HCT116 (cell line): ENCODE results near the gene SRSF11. TPM values are rescaled to one million over a fixed set of nuclear protein-coding genes. Genes with fewer than 3 reads are reported as not detected.

Source experiments
- ATAC-seq: fragments of 200-7000 bp; cut with Tn5 transposase; 2 replicates; pipeline ENCODE4 v1.9.1; 2020; ENCODE audit warnings: mild to moderate bottlenecking, moderate library complexity
- BruUV-seq: library from RNA; stranded (reverse); fragments of 400-500 nt; replicated peaks from 2 replicates; lab custom pipeline; 2021; lab: Mats Ljungman, UMichigan
- CTCF ChIA-PET: fragments of 300-600 bp; sonication (Branson Sonifier 250); formaldehyde crosslinking; loops from one replicate; lab custom pipeline; 2021; ENCODE audit warnings: antibody characterized with exemption; lab: Charles Lee
- POLR2A ChIA-PET: fragments of 300-600, 350-600 bp; sonication (Branson Sonifier 250); formaldehyde crosslinking; loops from one replicate; lab custom pipeline; 2021; ENCODE audit warnings: antibody characterized with exemption; lab: Charles Lee
- RAD21 ChIA-PET, 2 experiments: fragments of 300-600 bp; sonication (Branson Sonifier 250); formaldehyde crosslinking; loops; one replicate each; lab custom pipeline; 2023; ENCODE audit warnings: low total read pairs in 2 of 2; ENCODE audit not compliant: uncharacterized antibody in 2 of 2, unreplicated experiment in 2 of 2, low non-redundant PET in 1 of 2; lab: Charles Lee
- DNase-seq: peaks from one replicate; pipeline ENCODE4 v3.0.0-alpha.2; 2010; ENCODE audit warnings: low read depth, low spot score
- H2AFZ ChIP-seq: fragments of 200-600 bp; shearing (Covaris generic), sonication (generic); 2 replicates; pipeline ENCODE4 v1.6.1; 2017; ENCODE audit warnings: low read depth, mixed run types, mixed read lengths, antibody characterized with exemption, low read length; ENCODE audit not compliant: poor library complexity, severe bottlenecking
- H3K27ac ChIP-seq: 2 replicates; pipeline ENCODE4 v1.5.1; 2012; ENCODE audit warnings: low read depth, low read length
- H3K27me3 ChIP-seq: fragments of 200-600 bp; sonication (generic); 2 replicates; pipeline ENCODE4 v1.6.1; 2016; ENCODE audit warnings: mixed run types, low read length, mixed read lengths; ENCODE audit not compliant: insufficient read depth
- H3K36me3 ChIP-seq, 2 experiments: fragments of 200-500 bp in 1 of 2; fragments of 200-600 bp in 1 of 2; sonication (Bioruptor generic) in 1 of 2; sonication (generic) in 1 of 2; 2 replicates each; pipeline versions ENCODE4 v1.5.1 to v1.6.1; 2014 to 2016; ENCODE audit warnings: low read length in 2 of 2, inconsistent platforms in 1 of 2, mixed read lengths in 1 of 2, mixed run types in 1 of 2; ENCODE audit not compliant: insufficient read depth in 2 of 2, control insufficient read depth in 1 of 2
- H3K4me1 ChIP-seq, 2 experiments: fragments of 200-600 bp in 1 of 2; sonication (generic) in 1 of 2; 2 replicates each; pipeline versions ENCODE4 v1.5.1 to v1.6.1; 2012 to 2017; ENCODE audit warnings: low read length in 2 of 2, inconsistent platforms in 1 of 2, mild to moderate bottlenecking in 1 of 2, mixed read lengths in 1 of 2, mixed run types in 1 of 2, moderate library complexity in 1 of 2; ENCODE audit not compliant: insufficient read depth in 2 of 2, control insufficient read depth in 1 of 2
- H3K4me2 ChIP-seq: fragments of 200-600 bp; sonication (generic); 2 replicates; pipeline ENCODE4 v1.6.1; 2017; ENCODE audit warnings: mixed run types, low read length, mixed read lengths
- H3K4me3 ChIP-seq, 2 experiments: fragments of 200-600 bp in 1 of 2; sonication (generic) in 1 of 2; replicated peaks in 1 of 2; 2 replicates each; pipeline ENCODE4 v1.5.1; 2011 to 2016; ENCODE audit warnings: low read length in 2 of 2, control low read depth in 1 of 2, low read depth in 1 of 2, mild to moderate bottlenecking in 1 of 2, mixed read lengths in 1 of 2, mixed run types in 1 of 2
- H3K79me2 ChIP-seq: fragments of 200-600 bp; sonication (generic); 2 replicates; pipeline ENCODE4 v1.6.1; 2017; ENCODE audit warnings: mild to moderate bottlenecking, mixed run types, low read length, moderate library complexity, mixed read lengths; ENCODE audit not compliant: insufficient read depth
- H3K9ac ChIP-seq: fragments of 200-600 bp; sonication (generic); 2 replicates; pipeline ENCODE4 v1.6.1; 2016; ENCODE audit warnings: low read length, mixed read lengths
- H3K9me2 ChIP-seq: fragments of 200-600 bp; sonication (generic), shearing (Covaris generic); 2 replicates; pipeline ENCODE4 v1.6.1; 2017; ENCODE audit warnings: mixed run types, mild to moderate bottlenecking, moderate library complexity; ENCODE audit not compliant: insufficient read depth
- H3K9me3 ChIP-seq, 2 experiments: fragments of 200-500 bp in 1 of 2; fragments of 200-600 bp in 1 of 2; sonication (Bioruptor generic) in 1 of 2; sonication (generic) in 1 of 2; 2 replicates each; pipeline ENCODE4 v1.6.1; 2014 to 2017; ENCODE audit warnings: low read length in 2 of 2, mixed read lengths in 2 of 2, inconsistent platforms in 1 of 2, low read depth in 1 of 2, mild to moderate bottlenecking in 1 of 2, mixed run types in 1 of 2, moderate library complexity in 1 of 2; ENCODE audit not compliant: control insufficient read depth in 1 of 2, insufficient read depth in 1 of 2
- H4K20me1 ChIP-seq: fragments of 200-600 bp; sonication (generic), shearing (Covaris generic); 2 replicates; pipeline ENCODE4 v1.6.1; 2017; ENCODE audit warnings: mixed run types, mild to moderate bottlenecking, moderate library complexity; ENCODE audit not compliant: insufficient read depth
- CBX3 ChIP-seq: IDR thresholded peaks from 2 replicates; pipeline ENCODE4 v1.6.1; 2012; ENCODE audit warnings: low read depth
- CEBPB ChIP-seq: IDR thresholded peaks from 2 replicates; pipeline ENCODE4 v1.6.1; 2012; ENCODE audit warnings: low read depth
- CTCF ChIP-seq, 3 experiments: fragments of 200-600 bp in 1 of 3; sonication (generic) in 1 of 3; IDR thresholded peaks in 2 of 3; conservative IDR thresholded peaks in 1 of 3; 2 replicates each; pipeline ENCODE4 v1.5.1; 2012 to 2017; ENCODE audit warnings: low read depth in 2 of 3, low read length in 2 of 3, antibody characterized with exemption in 1 of 3, borderline replicate concordance in 1 of 3, control low read depth in 1 of 3, mild to moderate bottlenecking in 1 of 3, mixed read lengths in 1 of 3, mixed run types in 1 of 3, moderate library complexity in 1 of 3; ENCODE audit not compliant: insufficient read depth in 1 of 3
- EZH2phosphoT487 ChIP-seq: fragments of 200-600 bp; IDR thresholded peaks from 2 replicates; pipeline ENCODE4 v1.6.1; 2018; ENCODE audit warnings: antibody characterized with exemption, borderline replicate concordance
- FOSL1 ChIP-seq: IDR thresholded peaks from 2 replicates; pipeline ENCODE4 v1.6.1; 2012; ENCODE audit warnings: low read depth
- POLR2A ChIP-seq: IDR thresholded peaks from 2 replicates; pipeline ENCODE4 v1.7.0; 2011; ENCODE audit warnings: borderline replicate concordance; ENCODE audit not compliant: insufficient read depth, insufficient read length; ENCODE audit errors: extremely low read depth
- SIN3A ChIP-seq: IDR thresholded peaks from 2 replicates; pipeline ENCODE4 v1.6.1; 2012; ENCODE audit warnings: low read depth
- SP1 ChIP-seq: IDR thresholded peaks from 2 replicates; pipeline ENCODE4 v1.6.1; 2012; ENCODE audit warnings: low read depth
- SRF ChIP-seq: IDR thresholded peaks from 2 replicates; pipeline ENCODE4 v1.6.1; 2012; ENCODE audit warnings: low read depth
- YY1 ChIP-seq: IDR thresholded peaks from 2 replicates; pipeline ENCODE4 v1.6.1; 2011; ENCODE audit warnings: low read length, low read depth, moderate library complexity, mild to moderate bottlenecking; ENCODE audit not compliant: insufficient replicate concordance; ENCODE audit errors: extremely low read depth
- intact Hi-C: fragments of 100-400 bp; cut with micrococcal nuclease; formaldehyde crosslinking; loops from 2 replicates; pipeline ENCODE4 v1.10.0; 2022
- total RNA-seq: library from RNA; stranded (reverse); gene quantifications from one replicate; pipeline ENCODE4 v1.2.1, GENCODE V29; 2021; ENCODE audit not compliant: unreplicated experiment
- TF ChIP-seq, protein P1 (sequence below): IDR thresholded peaks from 2 replicates; pipeline ENCODE4 v1.6.1; 2012
- TF ChIP-seq, protein P2 (sequence below): IDR thresholded peaks from 2 replicates; pipeline ENCODE4 v1.6.1; 2012; ENCODE audit warnings: low read depth

SRSF11 gene
- total RNA-seq, 1 experiment from 2014 or later = 166 TPM

- BruUV-seq = no TSS peak
- no peak for ATAC-seq
- no peaks in the 10 kb centered on the region for H3K9me3 ChIP-seq
- TF ChIP-seq CBX3 = no peak
- RAD21 ChIA-PET = no interaction called here
- H3K27me3 ChIP-seq = no peaks in the 10 kb centered on the region
- H4K20me1 ChIP-seq = peaks cover 38% of the 10 kb centered on the region; the same call in 1 of the 2 replicates
- no peaks in the 10 kb centered on the region for H3K9me2 ChIP-seq
- no peak overlapping the region for H3K4me3 ChIP-seq
- no peak for DNase-seq
- H2AFZ ChIP-seq = no peak overlapping the region
- peaks cover 96% of the 10 kb centered on the region for H3K79me2 ChIP-seq
- peaks cover 73 to 79% of the 10 kb centered on the region in 2 experiments for H3K36me3 ChIP-seq
- no peaks in the 10 kb centered on the region for H3K4me1 ChIP-seq
- POLR2A ChIA-PET = no interaction called here
- no peak overlapping the region for H3K27ac ChIP-seq
- CTCF ChIA-PET = no interaction called here
- no peak overlapping the region for H3K4me2 ChIP-seq
- H3K9ac ChIP-seq = no peak overlapping the region
- intact Hi-C loops = no loop called here
Measured at GRCh38 chr1:70231475-70231874, 10.3 kb downstream of the SRSF11 start.

- no peak overlapping the region for H3K27ac ChIP-seq
- RAD21 ChIA-PET = no interaction called here
- DNase-seq (no peak), ATAC-seq (no peak)
- peaks cover 84 to 87% of the 10 kb centered on the region in 2 experiments for H3K36me3 ChIP-seq
- intact Hi-C loops = no loop called here
- no peak overlapping the region for H2AFZ ChIP-seq
- no peak overlapping the region for H3K9ac ChIP-seq
- no TSS peak for BruUV-seq
- POLR2A ChIA-PET = no interaction called here
- no peaks in the 10 kb centered on the region for H3K27me3 ChIP-seq
- no peaks in the 10 kb centered on the region for H3K9me3 ChIP-seq
- CTCF ChIA-PET = no interaction called here
- no peaks in the 10 kb centered on the region for H3K4me1 ChIP-seq
- TF ChIP-seq YY1 (no peak), SP1 (no peak), POLR2A (no peak), CEBPB (no peak), SIN3A (no peak), FOSL1 (no peak), SRF (no peak), CTCF (IDR thresholded peaks at IDR 0.05 in 2 of 3, conservative IDR thresholded peaks at IDR 0.05 in 1 of 3; ENCODE audit: borderline replicate concordance in 1 of 3, insufficient read depth in 1 of 3, low read depth in 2 of 3, low read length in 2 of 3) (no peak), EZH2phosphoT487 (no peak)
- TF ChIP-seq, protein P1, sequence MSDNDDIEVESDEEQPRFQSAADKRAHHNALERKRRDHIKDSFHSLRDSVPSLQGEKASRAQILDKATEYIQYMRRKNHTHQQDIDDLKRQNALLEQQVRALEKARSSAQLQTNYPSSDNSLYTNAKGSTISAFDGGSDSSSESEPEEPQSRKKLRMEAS = no peak
- TF ChIP-seq, protein P2, sequence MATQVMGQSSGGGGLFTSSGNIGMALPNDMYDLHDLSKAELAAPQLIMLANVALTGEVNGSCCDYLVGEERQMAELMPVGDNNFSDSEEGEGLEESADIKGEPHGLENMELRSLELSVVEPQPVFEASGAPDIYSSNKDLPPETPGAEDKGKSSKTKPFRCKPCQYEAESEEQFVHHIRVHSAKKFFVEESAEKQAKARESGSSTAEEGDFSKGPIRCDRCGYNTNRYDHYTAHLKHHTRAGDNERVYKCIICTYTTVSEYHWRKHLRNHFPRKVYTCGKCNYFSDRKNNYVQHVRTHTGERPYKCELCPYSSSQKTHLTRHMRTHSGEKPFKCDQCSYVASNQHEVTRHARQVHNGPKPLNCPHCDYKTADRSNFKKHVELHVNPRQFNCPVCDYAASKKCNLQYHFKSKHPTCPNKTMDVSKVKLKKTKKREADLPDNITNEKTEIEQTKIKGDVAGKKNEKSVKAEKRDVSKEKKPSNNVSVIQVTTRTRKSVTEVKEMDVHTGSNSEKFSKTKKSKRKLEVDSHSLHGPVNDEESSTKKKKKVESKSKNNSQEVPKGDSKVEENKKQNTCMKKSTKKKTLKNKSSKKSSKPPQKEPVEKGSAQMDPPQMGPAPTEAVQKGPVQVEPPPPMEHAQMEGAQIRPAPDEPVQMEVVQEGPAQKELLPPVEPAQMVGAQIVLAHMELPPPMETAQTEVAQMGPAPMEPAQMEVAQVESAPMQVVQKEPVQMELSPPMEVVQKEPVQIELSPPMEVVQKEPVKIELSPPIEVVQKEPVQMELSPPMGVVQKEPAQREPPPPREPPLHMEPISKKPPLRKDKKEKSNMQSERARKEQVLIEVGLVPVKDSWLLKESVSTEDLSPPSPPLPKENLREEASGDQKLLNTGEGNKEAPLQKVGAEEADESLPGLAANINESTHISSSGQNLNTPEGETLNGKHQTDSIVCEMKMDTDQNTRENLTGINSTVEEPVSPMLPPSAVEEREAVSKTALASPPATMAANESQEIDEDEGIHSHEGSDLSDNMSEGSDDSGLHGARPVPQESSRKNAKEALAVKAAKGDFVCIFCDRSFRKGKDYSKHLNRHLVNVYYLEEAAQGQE = no peak
- H4K20me1 ChIP-seq = peaks cover 26% of the 10 kb centered on the region; the same call in 1 of the 2 replicates
- H3K9me2 ChIP-seq = no peaks in the 10 kb centered on the region
- H3K4me3 ChIP-seq = no peak overlapping the region
- H3K4me2 ChIP-seq = no peak overlapping the region
- H3K79me2 ChIP-seq = peaks cover 91% of the 10 kb centered on the region
Measured at GRCh38 chr1:70234733-70235132, 13.6 kb downstream of the SRSF11 start.
